CD14-positive monocyte (primary cell): ENCODE data around the gene SHISAL1. TPM values are rescaled to one million over a fixed set of nuclear protein-coding genes. Genes with fewer than 3 reads are reported as not detected.

Source experiments
- DNase-seq, 3 donors: peaks; one replicate each; pipeline ENCODE4 v3.0.0-alpha.2; 2011 to 2022
- H2AFZ ChIP-seq: 2 replicates; pipeline ENCODE4 v1.6.0; 2012; ENCODE audit warnings: mild to moderate bottlenecking, low read depth, low read length, inconsistent platforms; ENCODE audit not compliant: insufficient read depth, poor library complexity, severe bottlenecking
- H3K27ac ChIP-seq, 2 donors: 1 replicate in 1 of 2; 2 replicates in 1 of 2; pipeline ENCODE4 v1.5.1; 2012 to 2013; ENCODE audit warnings: low read length in 2 of 2, control low read depth in 1 of 2, inconsistent platforms in 1 of 2, low read depth in 1 of 2, mild to moderate bottlenecking in 1 of 2
- H3K27me3 ChIP-seq, 2 donors: one replicate each; pipeline versions ENCODE4 v1.6.0 to v1.6.1; 2011 to 2013; ENCODE audit warnings: low read length in 2 of 2; ENCODE audit not compliant: control insufficient read depth in 2 of 2, insufficient read depth in 2 of 2
- H3K36me3 ChIP-seq, 2 donors: replicated peaks in 1 of 2; 1 replicate in 1 of 2; 2 replicates in 1 of 2; pipeline versions ENCODE4 v1.5.1 to v1.6.1; 2012 to 2013; ENCODE audit warnings: low read length in 2 of 2, control low read depth in 1 of 2, inconsistent platforms in 1 of 2, mild to moderate bottlenecking in 1 of 2; ENCODE audit not compliant: insufficient read depth in 2 of 2, control insufficient read depth in 1 of 2
- H3K4me1 ChIP-seq, 2 donors: 1 replicate in 1 of 2; 2 replicates in 1 of 2; pipeline versions ENCODE4 v1.5.1 to v1.6.1; 2012 to 2013; ENCODE audit warnings: low read length in 2 of 2, control low read depth in 1 of 2, inconsistent platforms in 1 of 2, mild to moderate bottlenecking in 1 of 2, moderate library complexity in 1 of 2; ENCODE audit not compliant: insufficient read depth in 2 of 2, control insufficient read depth in 1 of 2
- H3K4me2 ChIP-seq: replicated peaks from 2 replicates; pipeline ENCODE3; 2012; ENCODE audit warnings: low read length, moderate library complexity, mild to moderate bottlenecking; ENCODE audit not compliant: poor library complexity, severe bottlenecking; ENCODE audit errors: extremely low read depth
- H3K4me3 ChIP-seq, 3 experiments: fragments of 200-600 bp in 1 of 3; sonication (generic) in 1 of 3; replicated peaks in 1 of 3; 1 replicate in 2 of 3; 2 replicates in 1 of 3; pipeline ENCODE4 v1.5.1; 2011 to 2013; ENCODE audit warnings: low read length in 3 of 3, mild to moderate bottlenecking in 3 of 3, control low read depth in 2 of 3, low read depth in 2 of 3, inconsistent platforms in 1 of 3, moderate library complexity in 1 of 3
- H3K79me2 ChIP-seq: 2 replicates; pipeline ENCODE4 v1.6.0; 2012; ENCODE audit warnings: mild to moderate bottlenecking, control low read depth, inconsistent platforms, low read length, moderate library complexity; ENCODE audit not compliant: insufficient read depth
- H3K9ac ChIP-seq: 2 replicates; pipeline ENCODE4 v1.6.0; 2017; ENCODE audit warnings: low read length, mild to moderate bottlenecking; ENCODE audit not compliant: insufficient read depth, poor library complexity, severe bottlenecking
- H3K9me3 ChIP-seq, 2 donors: replicated peaks in 1 of 2; 1 replicate in 1 of 2; 2 replicates in 1 of 2; pipeline versions ENCODE4 v1.5.1 to v1.6.1; 2012 to 2013; ENCODE audit warnings: low read length in 2 of 2, control low read depth in 1 of 2; ENCODE audit not compliant: control insufficient read depth in 1 of 2, insufficient read depth in 1 of 2
- H4K20me1 ChIP-seq: 2 replicates; pipeline ENCODE4 v1.6.0; 2012; ENCODE audit warnings: mild to moderate bottlenecking, low read length, control low read depth, moderate library complexity; ENCODE audit not compliant: insufficient read depth
- H3K27ac Mint-ChIP-seq, 7 donors: one replicate each; pipeline ENCODE4 v1.8.0; 2020; ENCODE audit warnings: mild to moderate bottlenecking in 7 of 7, mixed read lengths in 7 of 7, moderate library complexity in 6 of 7, inconsistent platforms in 2 of 7
- H3K27me3 Mint-ChIP-seq, 3 donors: one replicate each; pipeline ENCODE4 v1.8.0; 2021 to 2022; ENCODE audit warnings: low read depth in 3 of 3, mild to moderate bottlenecking in 3 of 3, mixed read lengths in 3 of 3, moderate library complexity in 3 of 3, inconsistent platforms in 1 of 3
- H3K36me3 Mint-ChIP-seq, 2 donors: one replicate each; pipeline ENCODE4 v1.8.0; 2020; ENCODE audit warnings: mixed read lengths in 2 of 2, inconsistent platforms in 1 of 2, mild to moderate bottlenecking in 1 of 2
- H3K4me1 Mint-ChIP-seq: one replicate; pipeline ENCODE4 v1.8.0; 2020; ENCODE audit warnings: mild to moderate bottlenecking, mixed read lengths
- H3K4me3 Mint-ChIP-seq, 2 donors: one replicate each; pipeline ENCODE4 v1.8.0; 2020; ENCODE audit warnings: mild to moderate bottlenecking in 2 of 2, mixed read lengths in 2 of 2, moderate library complexity in 1 of 2
- H3K9me3 Mint-ChIP-seq, 7 donors: one replicate each; pipeline ENCODE4 v1.8.0; 2020 to 2022; ENCODE audit warnings: mixed read lengths in 7 of 7, mild to moderate bottlenecking in 6 of 7, moderate library complexity in 6 of 7, inconsistent platforms in 2 of 7
- WGBS: methylation state at CpG from one replicate; pipeline ENCODE4 v1.1.5; 2013; ENCODE audit warnings: missing lambda C conversion rate; ENCODE audit not compliant: insufficient coverage; 5-methylcytosine and 5-hydroxymethylcytosine counted together
- intact Hi-C, 2 donors: fragments of 100-400 bp; cut with micrococcal nuclease; formaldehyde crosslinking; loops; one replicate each; pipeline versions ENCODE4 v1.15.0 to v1.15.1; 2023
- polyA plus RNA-seq, 3 donors: library from polyadenylated mRNA; depleted of rRNA in 1 of 3; unstranded in 2 of 3; stranded (reverse) in 1 of 3; fragments of 300-500 nt in 2 of 3; fragments of >200 nt in 1 of 3; fragmentation: Illumina TruSeq in 2 of 3; gene quantifications; 1 replicate in 2 of 3; 2 replicates in 1 of 3; pipeline ENCODE4 v1.2.3, GENCODE V29; 2012 to 2021
- TF ChIP-seq, protein P1 (sequence below): fragments of 200-600 bp; IDR thresholded peaks from one replicate; pipeline ENCODE4 v1.8.0; 2022; ENCODE audit warnings: antibody characterized with exemption, mild to moderate bottlenecking

The SHISAL1 gene
- polyA plus RNA-seq, 3 donors = not detected

DNA sequence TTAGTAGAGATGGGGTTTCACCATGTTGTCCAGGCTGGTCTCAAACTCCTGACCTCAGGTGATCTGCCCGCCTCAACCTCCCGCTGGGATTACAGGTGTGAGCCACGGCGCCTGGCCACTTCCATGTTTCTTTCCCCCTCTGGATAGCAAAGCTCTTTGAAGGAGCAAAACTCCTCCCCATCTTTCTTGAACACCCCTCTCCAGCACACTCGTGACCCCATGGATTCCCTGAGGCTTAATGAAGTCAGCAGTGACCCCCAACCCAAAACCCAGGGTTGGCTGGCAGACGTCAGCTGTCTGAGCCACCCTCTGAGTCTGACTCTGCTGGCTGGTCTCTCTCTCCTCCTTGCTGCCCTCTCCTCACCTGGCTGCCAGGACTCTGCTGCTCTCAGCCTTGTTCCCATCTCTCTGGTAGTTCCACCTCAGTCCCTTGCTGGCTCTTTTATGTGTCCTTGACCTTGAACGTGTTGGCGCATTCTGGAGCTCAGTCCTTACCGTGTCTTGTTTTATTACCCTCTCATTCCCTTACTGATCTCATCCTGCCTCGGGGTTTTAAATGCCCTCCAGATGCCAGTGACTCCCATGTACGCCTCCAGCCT, 87.6 kb downstream of the SHISAL1 start:
- H3K36me3 ChIP-seq = no peaks in the 10 kb centered on the region
- 89% methylated on average over 10 of the region's 11 CpGs for WGBS
- H3K27ac Mint-ChIP-seq = no peak overlapping the region

GRCh38 chr22:44224166-44224565, 88.6 kb downstream of the SHISAL1 start:
- no peak overlapping the region for H3K4me2 ChIP-seq
- H3K9ac ChIP-seq = no peak overlapping the region
- no peaks in the 10 kb centered on the region for H3K36me3 Mint-ChIP-seq
- no peaks in the 10 kb centered on the region for H3K4me1 ChIP-seq
- peaks cover 0 to 14% (median 13%) of the 10 kb centered on the region in 7 donors for H3K9me3 Mint-ChIP-seq
- no peak for DNase-seq
- H3K9me3 ChIP-seq = peaks cover 7% of the 10 kb centered on the region in 2 donors
- 81% methylated on average over 10 of the region's 12 CpGs for WGBS
- no peak overlapping the region for H3K27ac ChIP-seq
- H3K4me1 Mint-ChIP-seq = no peaks in the 10 kb centered on the region
- H3K27me3 Mint-ChIP-seq = peaks cover 7 to 22% (median 17%) of the 10 kb centered on the region in 3 donors
- intact Hi-C loops = no loop called here
- TF ChIP-seq, protein P1, sequence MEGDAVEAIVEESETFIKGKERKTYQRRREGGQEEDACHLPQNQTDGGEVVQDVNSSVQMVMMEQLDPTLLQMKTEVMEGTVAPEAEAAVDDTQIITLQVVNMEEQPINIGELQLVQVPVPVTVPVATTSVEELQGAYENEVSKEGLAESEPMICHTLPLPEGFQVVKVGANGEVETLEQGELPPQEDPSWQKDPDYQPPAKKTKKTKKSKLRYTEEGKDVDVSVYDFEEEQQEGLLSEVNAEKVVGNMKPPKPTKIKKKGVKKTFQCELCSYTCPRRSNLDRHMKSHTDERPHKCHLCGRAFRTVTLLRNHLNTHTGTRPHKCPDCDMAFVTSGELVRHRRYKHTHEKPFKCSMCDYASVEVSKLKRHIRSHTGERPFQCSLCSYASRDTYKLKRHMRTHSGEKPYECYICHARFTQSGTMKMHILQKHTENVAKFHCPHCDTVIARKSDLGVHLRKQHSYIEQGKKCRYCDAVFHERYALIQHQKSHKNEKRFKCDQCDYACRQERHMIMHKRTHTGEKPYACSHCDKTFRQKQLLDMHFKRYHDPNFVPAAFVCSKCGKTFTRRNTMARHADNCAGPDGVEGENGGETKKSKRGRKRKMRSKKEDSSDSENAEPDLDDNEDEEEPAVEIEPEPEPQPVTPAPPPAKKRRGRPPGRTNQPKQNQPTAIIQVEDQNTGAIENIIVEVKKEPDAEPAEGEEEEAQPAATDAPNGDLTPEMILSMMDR = no peak
- H4K20me1 ChIP-seq = no peaks in the 10 kb centered on the region
- no peaks in the 10 kb centered on the region for H3K27me3 ChIP-seq
- H3K27ac Mint-ChIP-seq = no peak overlapping the region
- H3K79me2 ChIP-seq = no peaks in the 10 kb centered on the region
- H2AFZ ChIP-seq = no peak overlapping the region
- H3K4me3 ChIP-seq = no peak overlapping the region
- no peaks in the 10 kb centered on the region for H3K36me3 ChIP-seq
- no peak overlapping the region for H3K4me3 Mint-ChIP-seq

More for the DNA sequence above, 87.6 kb downstream of the SHISAL1 start:
- Histone ChIP-seq H3K4me2 (no peak overlapping the region), H3K9me3 (peaks cover 7 to 10% of the 10 kb centered on the region in 2 donors), H4K20me1 (no peaks in the 10 kb centered on the region), H3K27me3 (no peaks in the 10 kb centered on the region), H3K4me1 (no peaks in the 10 kb centered on the region), H3K27ac (no peak overlapping the region), H2AFZ (no peak overlapping the region), H3K79me2 (no peaks in the 10 kb centered on the region), H3K4me3 (no peak overlapping the region), H3K9ac (no peak overlapping the region)
- H3K4me1 Mint-ChIP-seq = no peaks in the 10 kb centered on the region
- peaks cover 7 to 21% (median 17%) of the 10 kb centered on the region in 3 donors for H3K27me3 Mint-ChIP-seq
- H3K9me3 Mint-ChIP-seq = peaks cover 0 to 22% (median 18%) of the 10 kb centered on the region in 7 donors
- no peak for DNase-seq
- H3K4me3 Mint-ChIP-seq = no peak overlapping the region
- H3K36me3 Mint-ChIP-seq = no peaks in the 10 kb centered on the region
- TF ChIP-seq, protein P1 = no peak
- intact Hi-C loops = no loop called here
